NCI-H526 treated with DMSO at 0.1 percent for 48 hours (cell line): ENCODE measurements around the gene STAC.

Experiments
- DNase-seq: peaks from one replicate; lab custom pipeline; 2025; lab: John Stamatoyannopoulos, UW

Gene STAC

DNA sequence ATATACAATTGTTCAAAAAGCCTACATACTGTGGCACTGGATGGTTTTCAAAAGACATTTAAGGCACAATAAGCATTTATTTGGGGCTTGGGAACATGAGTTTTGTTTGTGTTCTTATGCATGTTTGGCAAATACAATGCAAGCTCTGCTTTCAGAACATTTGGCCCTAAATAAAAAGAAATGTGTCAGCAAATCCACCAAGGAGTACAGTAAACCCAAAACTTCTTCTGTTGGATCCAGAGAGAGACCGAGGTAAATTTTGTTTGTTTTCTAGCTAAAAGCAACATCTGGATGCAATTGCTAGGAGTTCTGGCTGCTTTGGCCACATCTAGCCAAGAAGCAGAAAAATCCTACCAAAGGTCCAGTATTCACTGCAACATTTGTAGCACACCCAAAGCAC is 215.2 kb downstream of the STAC start:
- DNase-seq = no peak

GRCh38 chr3:36596419-36596818 is 216.1 kb downstream of the STAC start:
- no peak for DNase-seq

- DNase-seq = no peak
These were observed 217.1 kb downstream of the STAC start for GRCh38 chr3:36597422-36597821.
